GM10248 (cell line): ENCODE measurements around the gene LOXHD1.

ENCODE experiments used
- CTCF ChIA-PET: fragments of 300-600 bp; sonication (Branson Sonifier 250); formaldehyde crosslinking; extraction: SDS; loops from one replicate; lab custom pipeline; 2021; ENCODE audit warnings: antibody characterized with exemption; lab: Yijun Ruan, JAX
- POLR2A ChIA-PET: fragments of 350-650 bp; sonication (Branson Sonifier 250); formaldehyde crosslinking; extraction: SDS; loops from one replicate; lab custom pipeline; 2020; ENCODE audit warnings: antibody characterized with exemption; lab: Yijun Ruan, JAX
- DNase-seq: peaks from one replicate; pipeline ENCODE4 v3.0.0; 2012; ENCODE audit errors: extremely low spot score
- TF ChIP-seq, protein P1 (sequence below): IDR thresholded peaks from 2 replicates; pipeline ENCODE4 v1.5.1; 2012; ENCODE audit warnings: mild to moderate bottlenecking, low read depth; ENCODE audit errors: extremely low read depth, missing control alignments, control extremely low read depth

The LOXHD1 gene

DNA sequence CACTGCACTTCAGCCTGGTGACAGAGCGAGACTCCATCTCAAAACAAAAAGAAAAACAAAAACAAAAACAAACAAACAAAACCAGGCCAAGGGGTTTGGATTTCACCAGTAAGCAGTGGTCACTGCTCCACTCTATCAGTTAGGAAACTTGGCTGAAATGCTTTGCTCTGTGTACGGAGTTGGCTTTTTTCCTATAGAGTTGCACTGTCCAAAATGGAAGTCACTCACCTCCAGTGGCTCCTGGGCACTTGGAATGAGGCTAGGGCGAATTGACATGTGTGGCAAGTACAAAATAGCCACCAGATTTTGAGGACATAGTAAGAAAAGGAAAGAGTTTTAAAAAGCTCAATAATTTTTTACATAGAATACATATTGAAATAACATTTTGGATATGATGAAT lies 228.7 kb downstream of the LOXHD1 start:
- POLR2A ChIA-PET, result no interaction called here
- CTCF ChIA-PET, result no interaction called here
- no peak for DNase-seq
- TF ChIP-seq, protein P1, sequence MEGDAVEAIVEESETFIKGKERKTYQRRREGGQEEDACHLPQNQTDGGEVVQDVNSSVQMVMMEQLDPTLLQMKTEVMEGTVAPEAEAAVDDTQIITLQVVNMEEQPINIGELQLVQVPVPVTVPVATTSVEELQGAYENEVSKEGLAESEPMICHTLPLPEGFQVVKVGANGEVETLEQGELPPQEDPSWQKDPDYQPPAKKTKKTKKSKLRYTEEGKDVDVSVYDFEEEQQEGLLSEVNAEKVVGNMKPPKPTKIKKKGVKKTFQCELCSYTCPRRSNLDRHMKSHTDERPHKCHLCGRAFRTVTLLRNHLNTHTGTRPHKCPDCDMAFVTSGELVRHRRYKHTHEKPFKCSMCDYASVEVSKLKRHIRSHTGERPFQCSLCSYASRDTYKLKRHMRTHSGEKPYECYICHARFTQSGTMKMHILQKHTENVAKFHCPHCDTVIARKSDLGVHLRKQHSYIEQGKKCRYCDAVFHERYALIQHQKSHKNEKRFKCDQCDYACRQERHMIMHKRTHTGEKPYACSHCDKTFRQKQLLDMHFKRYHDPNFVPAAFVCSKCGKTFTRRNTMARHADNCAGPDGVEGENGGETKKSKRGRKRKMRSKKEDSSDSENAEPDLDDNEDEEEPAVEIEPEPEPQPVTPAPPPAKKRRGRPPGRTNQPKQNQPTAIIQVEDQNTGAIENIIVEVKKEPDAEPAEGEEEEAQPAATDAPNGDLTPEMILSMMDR, result no peak

DNA sequence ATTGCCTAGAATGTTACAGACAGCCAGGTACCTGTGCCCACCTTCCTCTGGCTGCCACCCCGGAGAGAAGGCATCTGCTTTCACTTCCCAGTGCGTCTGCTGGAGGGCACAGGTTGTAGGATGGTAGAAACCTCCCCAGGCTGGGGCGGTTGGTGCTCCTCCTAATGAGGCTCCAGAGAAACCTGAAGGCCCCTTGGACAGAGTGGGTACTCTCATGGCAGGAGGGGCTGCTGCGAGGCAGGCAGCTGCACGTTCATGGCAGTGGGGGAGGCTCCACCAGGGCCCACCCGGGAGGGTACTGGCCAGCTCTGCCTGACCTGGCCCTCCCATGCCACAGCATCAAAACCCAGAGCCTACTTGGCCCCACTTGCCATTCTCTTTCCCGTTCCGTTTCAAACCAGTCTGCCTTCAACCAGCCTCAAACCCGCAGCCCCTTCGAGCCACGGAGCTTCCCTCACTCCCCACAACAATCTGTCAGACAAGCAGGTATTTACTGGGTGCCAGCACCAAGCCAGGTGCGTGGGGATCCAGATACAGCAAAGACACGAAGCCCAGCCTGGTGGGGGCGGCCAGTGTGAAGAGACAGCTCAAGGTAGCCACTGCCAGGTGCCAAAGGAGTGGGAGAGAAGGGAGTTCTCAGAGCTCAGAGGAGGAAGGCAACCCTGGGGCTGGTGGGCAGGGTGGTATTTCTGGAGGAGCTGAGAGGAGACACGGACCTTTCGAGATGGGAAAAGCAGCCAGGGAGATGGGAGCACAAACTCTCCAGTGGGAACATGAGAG lies 229.6 kb downstream of the LOXHD1 start:
- DNase-seq, result no peak
- TF ChIP-seq, protein P1, result no peak
- ChIA-PET POLR2A (no interaction called here), CTCF (no interaction called here)
